Measurements from ENCODE around the gene SMIM12.

SMIM12 gene

DNA sequence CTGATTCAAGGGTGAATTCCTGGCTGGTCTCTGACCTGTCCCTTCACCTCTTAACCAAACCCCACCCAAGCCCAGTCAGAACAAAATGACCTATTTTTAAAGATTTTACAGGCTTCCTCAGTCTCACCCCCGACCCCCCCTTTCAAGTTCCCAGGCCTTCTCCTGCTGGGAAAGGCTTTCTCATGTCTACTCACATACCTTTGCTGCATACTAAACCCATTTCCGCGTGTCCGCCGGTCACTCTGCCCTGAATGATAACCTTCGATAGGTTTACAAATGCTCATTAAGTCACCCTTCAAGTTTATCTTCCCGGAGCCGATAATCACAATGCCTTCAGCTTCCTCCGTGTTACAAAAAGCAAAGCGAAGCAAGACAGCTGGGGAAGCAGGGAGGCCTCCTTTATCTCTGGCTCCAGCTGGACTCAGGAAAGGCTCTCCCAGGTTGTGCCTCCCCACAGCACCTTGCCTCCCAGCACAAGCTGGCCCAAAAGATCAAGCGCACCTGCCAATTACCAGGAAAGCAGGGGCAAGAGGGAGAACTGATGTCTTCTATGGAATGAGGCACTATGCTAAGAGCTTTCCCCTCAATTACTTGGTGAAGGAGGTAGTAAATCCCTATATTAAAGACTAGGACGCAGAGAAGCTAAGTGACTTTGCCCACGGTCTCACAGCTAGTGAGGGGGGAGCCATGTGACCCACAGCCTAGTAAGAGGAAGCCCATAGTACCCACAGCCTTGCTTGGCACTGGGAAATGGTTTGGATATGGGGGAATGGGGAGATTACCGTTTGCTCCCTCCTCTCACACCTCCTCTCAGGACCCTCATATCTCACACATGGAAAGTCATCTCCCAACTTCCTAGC lies 15.9 kb downstream of the SMIM12 start:
- Histone ChIP-seq H3K4me1 (peaks cover 0 to 18% (median 8%) of the 10 kb centered on the region in 10 experiments; a peak in 11 of 20 replicates), H3K4me2 (peak overlapping the region in 5 of 11 experiments; percentile 50 to 67 (median 57); a peak in 10 of 22 replicates), H3K9ac (no peak overlapping the region), H3K27ac (peak overlapping the region in 3 of 11 experiments; percentile 29 to 40 (median 39); a peak in 6 of 22 replicates), H3K4me3 (no peak overlapping the region), H3K27me3 (no peaks in the 10 kb centered on the region), H4K20me1 (peaks cover 10 to 71% (median 36%) of the 10 kb centered on the region in 11 experiments; a peak in 14 of 22 replicates), H3K36me3 (peaks cover 0 to 20% (median 6%) of the 10 kb centered on the region in 11 experiments; a peak in 13 of 22 replicates), H3K9me3 (replicated peaks in 1 of 11) (no peaks in the 10 kb centered on the region)
- TF ChIP-seq Cebpa-rat (IDR thresholded peaks at IDR 0.05): no peak

- H3K9ac ChIP-seq: no peak overlapping the region
- TF ChIP-seq Cebpa-rat (IDR thresholded peaks at IDR 0.05): no peak
- no peaks in the 10 kb centered on the region for H3K9me3 ChIP-seq (replicated peaks in 1 of 11)
- H3K27me3 ChIP-seq: no peaks in the 10 kb centered on the region
- H3K36me3 ChIP-seq: peaks cover 0 to 14% (median 0%) of the 10 kb centered on the region in 11 experiments; a peak in 10 of 22 replicates
- H4K20me1 ChIP-seq: peaks cover 10 to 65% (median 34%) of the 10 kb centered on the region in 11 experiments; a peak in 14 of 22 replicates
- no peak overlapping the region for H3K4me3 ChIP-seq
- peak overlapping the region in 5 of 11 experiments; percentile 50 to 67 (median 57); a peak in 10 of 22 replicates for H3K4me2 ChIP-seq
- H3K4me1 ChIP-seq: peaks cover 0 to 18% (median 8%) of the 10 kb centered on the region in 10 experiments; a peak in 11 of 20 replicates
- H3K27ac ChIP-seq: peak overlapping the region in 3 of 11 experiments; percentile 29 to 40 (median 39); a peak in 6 of 22 replicates
Measured at GRCh38 chr1:34842952-34843371, 16.6 kb downstream of the SMIM12 start.

DNA sequence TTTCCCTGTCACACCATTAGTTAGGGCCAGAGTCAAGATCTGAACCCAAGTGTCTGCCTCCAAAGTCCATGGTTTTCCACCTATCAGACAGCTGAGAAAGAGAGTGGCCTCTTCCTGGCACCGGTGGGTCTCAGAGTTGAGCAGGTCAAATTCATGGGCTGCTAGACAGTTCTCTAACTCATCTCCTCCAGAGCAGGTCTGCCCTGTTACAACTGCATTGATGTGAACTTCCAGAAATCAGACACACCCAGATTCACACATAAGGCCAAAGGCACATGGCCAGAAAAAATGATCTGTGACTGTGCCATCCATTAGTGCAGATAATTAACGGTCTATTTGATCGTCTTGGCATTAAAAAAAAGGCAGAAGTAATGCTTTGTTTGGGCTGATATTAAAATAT lies 17.5 kb downstream of the SMIM12 start:
- Histone ChIP-seq H4K20me1 (peaks cover 5 to 56% (median 31%) of the 10 kb centered on the region in 11 experiments; a peak in 14 of 22 replicates), H3K4me1 (peaks cover 0 to 18% (median 8%) of the 10 kb centered on the region in 10 experiments; a peak in 11 of 20 replicates), H3K27ac (no peak overlapping the region), H3K36me3 (peaks cover 0 to 5% (median 0%) of the 10 kb centered on the region in 11 experiments; a peak in 3 of 22 replicates), H3K4me2 (no peak overlapping the region), H3K27me3 (no peaks in the 10 kb centered on the region), H3K9me3 (replicated peaks in 1 of 11) (no peaks in the 10 kb centered on the region), H3K4me3 (no peak overlapping the region), H3K9ac (no peak overlapping the region)
- no peak for TF ChIP-seq Cebpa-rat (IDR thresholded peaks at IDR 0.05)

GRCh38 chr1:34840426-34840825 lies 19.1 kb downstream of the SMIM12 start:
- Histone ChIP-seq H3K4me1 (peaks cover 0 to 18% (median 10%) of the 10 kb centered on the region in 10 experiments; a peak in 14 of 20 replicates), H3K9ac (no peak overlapping the region), H3K4me2 (no peak overlapping the region), H4K20me1 (peaks cover 0 to 39% (median 19%) of the 10 kb centered on the region in 11 experiments; a peak in 10 of 22 replicates), H3K27me3 (no peaks in the 10 kb centered on the region), H3K27ac (no peak overlapping the region), H3K36me3 (peaks cover 0 to 4% (median 0%) of the 10 kb centered on the region in 11 experiments; a peak in 3 of 22 replicates), H3K9me3 (replicated peaks in 1 of 11) (no peaks in the 10 kb centered on the region), H3K4me3 (no peak overlapping the region)
- TF ChIP-seq Cebpa-rat (IDR thresholded peaks at IDR 0.05): no peak

- TF ChIP-seq Cebpa-rat (IDR thresholded peaks at IDR 0.05): no peak
- no peak overlapping the region for H3K27ac ChIP-seq
- no peaks in the 10 kb centered on the region for H3K9me3 ChIP-seq (replicated peaks in 1 of 11)
- no peak overlapping the region for H3K4me3 ChIP-seq
- peaks cover 0 to 18% (median 10%) of the 10 kb centered on the region in 10 experiments; a peak in 14 of 20 replicates for H3K4me1 ChIP-seq
- peaks cover 0 to 4% (median 0%) of the 10 kb centered on the region in 11 experiments; a peak in 3 of 22 replicates for H3K36me3 ChIP-seq
- H4K20me1 ChIP-seq: peaks cover 0 to 32% (median 12%) of the 10 kb centered on the region in 11 experiments; a peak in 8 of 22 replicates
- no peak overlapping the region for H3K4me2 ChIP-seq
- H3K27me3 ChIP-seq: no peaks in the 10 kb centered on the region
- no peak overlapping the region for H3K9ac ChIP-seq
Measured at GRCh38 chr1:34839526-34840305, 19.8 kb downstream of the SMIM12 start.

- Histone ChIP-seq H3K4me2 (no peak overlapping the region), H3K27me3 (no peaks in the 10 kb centered on the region), H3K27ac (no peak overlapping the region), H3K4me3 (no peak overlapping the region), H3K9me3 (replicated peaks in 1 of 11) (no peaks in the 10 kb centered on the region), H3K36me3 (no peaks in the 10 kb centered on the region; a peak in 1 of 22 replicates), H3K4me1 (peaks cover 0 to 15% (median 8%) of the 10 kb centered on the region in 10 experiments; a peak in 11 of 20 replicates), H3K9ac (no peak overlapping the region), H4K20me1 (0 out of 22 replicates have a peak, but pooled peaks cover 0 to 3% (median 0%) of the 10 kb centered on the region in 11 experiments)
- TF ChIP-seq Cebpa-rat (IDR thresholded peaks at IDR 0.05): no peak
Measured at GRCh38 chr1:34833711-34834110, 25.8 kb downstream of the SMIM12 start.

DNA sequence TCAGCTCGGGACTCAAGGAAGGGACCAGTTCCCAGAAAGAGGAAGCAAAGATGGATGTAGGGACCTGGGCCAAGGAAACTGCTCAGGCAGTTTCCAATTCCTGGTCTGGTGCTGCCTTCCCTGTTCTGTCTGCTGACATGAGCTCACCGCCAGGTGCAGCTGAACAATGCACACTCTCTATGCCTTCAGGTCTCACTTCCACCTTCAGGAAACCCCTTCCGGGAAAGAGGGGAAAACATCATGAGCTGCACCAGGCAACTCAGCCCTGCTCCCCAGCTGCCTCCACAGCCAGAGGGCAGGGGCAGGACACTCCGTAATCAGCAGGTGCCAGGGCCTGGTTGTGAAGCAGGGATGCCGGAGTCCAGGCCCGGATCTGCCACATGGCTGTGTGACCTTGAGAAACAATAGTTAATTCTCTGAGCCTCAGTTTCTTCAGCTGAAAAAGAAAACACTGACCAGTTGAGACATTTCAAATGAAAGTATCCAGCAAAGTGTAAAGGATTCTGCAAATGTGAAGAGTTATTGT lies 27.8 kb downstream of the SMIM12 start:
- no peaks in the 10 kb centered on the region for H3K27me3 ChIP-seq
- H3K4me3 ChIP-seq: no peak overlapping the region
- H3K9me3 ChIP-seq (replicated peaks in 1 of 11): no peaks in the 10 kb centered on the region
- H3K4me2 ChIP-seq: no peak overlapping the region
- no peak overlapping the region for H3K27ac ChIP-seq
- 0 out of 22 replicates have a peak, but pooled peaks cover 0 to 3% (median 0%) of the 10 kb centered on the region in 11 experiments for H4K20me1 ChIP-seq
- no peaks in the 10 kb centered on the region; a peak in 1 of 22 replicates for H3K36me3 ChIP-seq
- H3K9ac ChIP-seq: no peak overlapping the region
- peaks cover 0 to 24% (median 13%) of the 10 kb centered on the region in 10 experiments; a peak in 12 of 20 replicates for H3K4me1 ChIP-seq
- no peak for TF ChIP-seq Cebpa-rat (IDR thresholded peaks at IDR 0.05)

- no peak for TF ChIP-seq Cebpa-rat (IDR thresholded peaks at IDR 0.05)
- no peak overlapping the region for H3K9ac ChIP-seq
- H4K20me1 ChIP-seq: no peaks in the 10 kb centered on the region; a peak in 1 of 22 replicates
- H3K36me3 ChIP-seq: no peaks in the 10 kb centered on the region
- no peaks in the 10 kb centered on the region for H3K27me3 ChIP-seq
- peaks cover 0 to 26% (median 13%) of the 10 kb centered on the region in 10 experiments; a peak in 13 of 20 replicates for H3K4me1 ChIP-seq
- no peak overlapping the region for H3K4me3 ChIP-seq
- no peak overlapping the region for H3K27ac ChIP-seq
- peak overlapping the region in 4 of 11 experiments; percentile 9 to 36 (median 23); a peak in 5 of 22 replicates for H3K4me2 ChIP-seq
- H3K9me3 ChIP-seq (replicated peaks in 1 of 11): no peaks in the 10 kb centered on the region
Measured at GRCh38 chr1:34829250-34829649, 30.3 kb downstream of the SMIM12 start.
